Vagina (tissue), 2 donors: ENCODE results near the gene NYNRIN. TPM values are rescaled to one million over a fixed set of nuclear protein-coding genes. Genes with fewer than 3 reads are reported as not detected.

ENCODE experiments used
- DNase-seq, 2 donors: peaks; one replicate each; pipeline ENCODE4 v3.0.0-alpha.2; 2017; ENCODE audit errors: extremely low spot score in 2 of 2
- H3K27ac ChIP-seq: fragments of 200-600 bp; sonication (generic); one replicate; pipeline ENCODE4 v1.5.1; 2019
- H3K27me3 ChIP-seq: fragments of 200-600 bp; sonication (generic); one replicate; pipeline ENCODE4 v1.5.1; 2019
- H3K36me3 ChIP-seq, 2 donors: fragments of 200-600 bp; sonication (generic); one replicate each; pipeline ENCODE4 v1.5.1; 2017 to 2019
- H3K4me1 ChIP-seq: fragments of 200-600 bp; sonication (generic); one replicate; pipeline ENCODE4 v1.5.1; 2019
- H3K4me3 ChIP-seq, 2 donors: fragments of 200-600 bp; sonication (generic); 1 replicate in 1 of 2; 2 replicates in 1 of 2; pipeline ENCODE4 v1.5.1; 2016 to 2019
- H3K9me3 ChIP-seq: fragments of 200-600 bp; sonication (generic); one replicate; pipeline ENCODE4 v1.5.1; 2019
- POLR2A ChIP-seq, 2 donors: fragments of 450-650 bp; IDR thresholded peaks; one replicate each; pipeline ENCODE4 v1.6.1; 2017; ENCODE audit warnings: antibody characterized with exemption in 2 of 2, mild to moderate bottlenecking in 2 of 2, moderate library complexity in 2 of 2
- POLR2AphosphoS5 ChIP-seq, 2 donors: sonication (generic); formaldehyde crosslinking; IDR thresholded peaks; one replicate each; pipeline ENCODE4 v1.9.0; 2017; ENCODE audit warnings: antibody characterized with exemption in 2 of 2, mild to moderate bottlenecking in 2 of 2, low read depth in 1 of 2; ENCODE audit not compliant: insufficient read depth in 1 of 2
- intact Hi-C: fragments of 100-400 bp; cut with DNase I; formaldehyde crosslinking; loops from one replicate; pipeline ENCODE4 v1.15.1; 2023
- total RNA-seq: library from RNA; depleted of rRNA; stranded (reverse); fragments of >200 nt; gene quantifications from one replicate; pipeline ENCODE4 v1.2.3, GENCODE V29; 2016
- TF ChIP-seq, protein P1 (sequence below), 3 experiments: fragments of 450-650 bp in 2 of 3; fragments of 200-600 bp in 1 of 3; sonication (generic) in 1 of 3; IDR thresholded peaks; one replicate each; pipeline ENCODE4 v1.5.1; 2017 to 2019; ENCODE audit warnings: antibody characterized with exemption in 3 of 3, mild to moderate bottlenecking in 2 of 3, moderate library complexity in 2 of 3

The NYNRIN gene
- total RNA-seq, 1 donor from 2014 or later = 14.7 TPM

GRCh38 chr14:24366721-24367513, 31.9 kb upstream of the NYNRIN start:
- H3K27me3 ChIP-seq = no peaks in the 10 kb centered on the region
- peak overlapping the region; percentile 74 to 75 for H3K4me3 ChIP-seq
- H3K27ac ChIP-seq = peak overlapping the region; percentile 98
- H3K36me3 ChIP-seq = no peaks in the 10 kb centered on the region
- H3K9me3 ChIP-seq = no peaks in the 10 kb centered on the region
- peaks cover 58% of the 10 kb centered on the region for H3K4me1 ChIP-seq
- peak in 1 of 2 donors; percentile 96 for DNase-seq
- intact Hi-C loops = loop anchor here (2.0 kb wide), 1 partner anchor 64 kb away; no protein-coding TSS in a partner anchor
- peak; percentile 61 to 88 for TF ChIP-seq POLR2AphosphoS5 (IDR thresholded peaks at IDR 0.05; ENCODE audit: insufficient read depth in 1 of 2, low read depth in 1 of 2)
- TF ChIP-seq, protein P1, sequence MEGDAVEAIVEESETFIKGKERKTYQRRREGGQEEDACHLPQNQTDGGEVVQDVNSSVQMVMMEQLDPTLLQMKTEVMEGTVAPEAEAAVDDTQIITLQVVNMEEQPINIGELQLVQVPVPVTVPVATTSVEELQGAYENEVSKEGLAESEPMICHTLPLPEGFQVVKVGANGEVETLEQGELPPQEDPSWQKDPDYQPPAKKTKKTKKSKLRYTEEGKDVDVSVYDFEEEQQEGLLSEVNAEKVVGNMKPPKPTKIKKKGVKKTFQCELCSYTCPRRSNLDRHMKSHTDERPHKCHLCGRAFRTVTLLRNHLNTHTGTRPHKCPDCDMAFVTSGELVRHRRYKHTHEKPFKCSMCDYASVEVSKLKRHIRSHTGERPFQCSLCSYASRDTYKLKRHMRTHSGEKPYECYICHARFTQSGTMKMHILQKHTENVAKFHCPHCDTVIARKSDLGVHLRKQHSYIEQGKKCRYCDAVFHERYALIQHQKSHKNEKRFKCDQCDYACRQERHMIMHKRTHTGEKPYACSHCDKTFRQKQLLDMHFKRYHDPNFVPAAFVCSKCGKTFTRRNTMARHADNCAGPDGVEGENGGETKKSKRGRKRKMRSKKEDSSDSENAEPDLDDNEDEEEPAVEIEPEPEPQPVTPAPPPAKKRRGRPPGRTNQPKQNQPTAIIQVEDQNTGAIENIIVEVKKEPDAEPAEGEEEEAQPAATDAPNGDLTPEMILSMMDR (IDR thresholded peaks at IDR 0.05) = no peak
- TF ChIP-seq POLR2A (IDR thresholded peaks at IDR 0.05) = peak in 1 of 2 donors; percentile 50

DNA sequence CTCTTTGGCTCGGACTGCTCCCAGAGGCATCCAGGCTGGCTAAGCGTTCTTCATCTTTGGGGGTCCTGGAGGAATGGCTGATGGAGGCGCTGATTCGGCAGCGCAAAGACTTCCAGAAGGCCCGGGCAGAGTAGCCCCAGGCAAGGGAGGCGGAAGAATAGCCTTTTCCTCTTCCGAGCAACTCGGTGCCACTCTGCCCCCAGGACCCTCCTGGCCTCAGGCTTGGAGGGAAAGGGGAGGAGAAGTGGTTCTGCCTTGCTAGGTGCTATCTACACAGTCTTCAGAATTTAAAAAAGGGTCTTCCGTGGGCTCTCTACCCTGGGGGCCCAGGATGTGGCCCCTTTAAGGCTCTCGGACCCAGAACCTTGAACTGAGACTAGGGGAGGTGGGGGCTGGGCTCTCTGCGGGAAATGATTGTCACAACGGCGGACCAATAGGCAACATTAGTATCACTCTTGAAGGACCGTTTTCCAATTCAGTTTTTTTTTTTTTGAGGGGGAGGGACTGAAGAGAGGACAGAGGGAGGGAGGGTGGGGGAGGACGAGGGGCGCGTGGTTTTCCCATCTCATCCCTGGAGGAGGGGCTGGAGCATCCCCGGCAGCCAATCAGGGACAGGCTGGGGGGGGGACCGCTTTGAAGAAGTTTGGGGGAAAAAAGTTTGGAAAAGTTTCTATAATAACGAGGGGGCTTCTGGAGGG, 31.1 kb upstream of the NYNRIN start, which contains the start of gene NFATC4:
Gene NFATC4 (plus strand): TSS at position 671 of the 698 bp plus-strand sequence. CDS start 157 bp downstream, outside the sequence.
- H3K36me3 ChIP-seq = no peaks in the 10 kb centered on the region
- no peaks in the 10 kb centered on the region for H3K27me3 ChIP-seq
- intact Hi-C loops = loop anchor here (2.0 kb wide), 1 partner anchor 63 kb away; no protein-coding TSS in a partner anchor
- H3K9me3 ChIP-seq = no peaks in the 10 kb centered on the region
- TF ChIP-seq, protein P1 (IDR thresholded peaks at IDR 0.05) = no peak
- TF ChIP-seq POLR2A (IDR thresholded peaks at IDR 0.05) = peak in 1 of 2 donors; percentile 13
- peak in 1 of 2 donors; percentile 47 for TF ChIP-seq POLR2AphosphoS5 (IDR thresholded peaks at IDR 0.05; ENCODE audit: insufficient read depth in 1 of 2, low read depth in 1 of 2)
- peak within 1 kb of the TSS; percentile 74 to 75 for H3K4me3 ChIP-seq
- H3K27ac ChIP-seq = peak within 1 kb of the TSS; percentile 98
- peak in 1 of 2 donors; percentile 94 for DNase-seq
- H3K4me1 ChIP-seq = peaks cover 58% of the 10 kb centered on the region

DNA sequence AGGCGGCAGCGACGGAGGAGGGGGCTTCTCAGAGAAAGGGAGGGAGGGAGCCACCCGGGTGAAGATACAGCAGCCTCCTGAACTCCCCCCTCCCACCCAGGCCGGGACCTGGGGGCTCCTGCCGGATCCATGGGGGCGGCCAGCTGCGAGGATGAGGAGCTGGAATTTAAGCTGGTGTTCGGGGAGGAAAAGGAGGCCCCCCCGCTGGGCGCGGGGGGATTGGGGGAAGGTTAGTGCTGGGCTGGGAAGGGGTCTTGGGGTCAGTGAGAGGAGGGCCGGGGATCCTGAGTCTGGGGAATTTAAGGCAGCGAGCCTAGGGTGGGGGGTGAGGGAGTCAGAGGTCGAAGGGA, 30.6 kb upstream of the NYNRIN start:
- intact Hi-C loops = no loop called here
- TF ChIP-seq, protein P1 (IDR thresholded peaks at IDR 0.05) = no peak
- TF ChIP-seq POLR2AphosphoS5 (IDR thresholded peaks at IDR 0.05; ENCODE audit: insufficient read depth in 1 of 2, low read depth in 1 of 2) (peak in 1 of 2 donors; percentile 11), POLR2A (IDR thresholded peaks at IDR 0.05) (peak in 1 of 2 donors; percentile 16)
- H3K4me1 ChIP-seq = peaks cover 58% of the 10 kb centered on the region

DNA sequence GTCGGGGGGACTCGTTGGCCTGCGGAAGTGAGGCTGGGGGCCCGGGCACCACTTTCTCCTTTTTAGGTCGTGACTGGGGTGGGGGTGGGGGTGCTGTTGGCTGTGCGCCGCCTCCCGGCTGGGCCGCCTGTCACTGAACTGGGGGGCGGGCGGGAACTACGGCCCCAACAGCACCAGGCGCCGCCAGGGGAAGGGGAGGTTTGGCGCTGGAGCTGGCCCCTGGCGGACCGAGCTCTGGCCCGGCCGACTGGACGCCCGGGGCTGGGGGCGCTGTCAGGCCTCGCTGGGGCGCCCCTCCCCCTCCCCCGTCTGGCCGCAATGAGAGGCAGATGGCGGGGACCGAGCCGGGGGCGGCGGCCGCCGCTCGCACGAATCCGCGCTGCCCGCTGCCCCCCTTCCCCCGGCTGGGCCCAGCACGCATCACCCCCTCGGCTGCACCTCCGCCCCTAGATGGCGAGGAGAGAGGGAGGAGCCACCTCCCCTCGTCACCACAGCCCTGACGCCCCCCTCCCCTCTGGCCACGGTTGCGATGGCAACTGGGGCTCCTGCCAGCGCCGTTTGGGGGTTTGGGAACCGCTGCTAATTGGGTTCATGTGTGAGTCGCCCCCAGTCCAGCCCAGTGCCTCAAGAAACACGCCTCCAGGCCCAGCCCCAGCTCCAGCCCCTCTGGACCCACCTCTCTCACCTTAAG, 30.1 kb upstream of the NYNRIN start:
- Histone ChIP-seq H3K4me3 (peak overlapping the region; percentile 74 to 75), H3K27ac (peak overlapping the region; percentile 98), H3K36me3 (peaks cover 0 to 7% of the 10 kb centered on the region in 2 donors), H3K9me3 (no peaks in the 10 kb centered on the region), H3K4me1 (peaks cover 58% of the 10 kb centered on the region), H3K27me3 (no peaks in the 10 kb centered on the region)
- peak in 1 of 2 donors; percentile 1 for TF ChIP-seq POLR2AphosphoS5 (IDR thresholded peaks at IDR 0.05; ENCODE audit: insufficient read depth in 1 of 2, low read depth in 1 of 2)
- peak in 1 of 2 donors; percentile 63 for TF ChIP-seq POLR2A (IDR thresholded peaks at IDR 0.05)
- TF ChIP-seq, protein P1 (IDR thresholded peaks at IDR 0.05) = no peak
- no peak for DNase-seq
- intact Hi-C loops = no loop called here

More for the DNA sequence above, 30.6 kb upstream of the NYNRIN start:
- H3K4me3 ChIP-seq = peak overlapping the region; percentile 74 to 75
- H3K36me3 ChIP-seq = peaks cover 0 to 2% of the 10 kb centered on the region in 2 donors
- H3K9me3 ChIP-seq = no peaks in the 10 kb centered on the region
- H3K27me3 ChIP-seq = no peaks in the 10 kb centered on the region
- DNase-seq = no peak
- peak overlapping the region; percentile 98 for H3K27ac ChIP-seq
